Neuron (in vitro differentiated cells): Measurements from ENCODE around the gene ELL.

ENCODE experiments used
- H2AFZ ChIP-seq: one replicate; pipeline ENCODE4 v1.6.1; 2013; ENCODE audit warnings: low read depth, mild to moderate bottlenecking, inconsistent platforms, low read length, moderate library complexity
- H3K27me3 ChIP-seq: one replicate; pipeline ENCODE4 v1.6.1; 2013; ENCODE audit warnings: low read length; ENCODE audit not compliant: insufficient read depth
- H3K36me3 ChIP-seq: one replicate; pipeline ENCODE4 v1.6.1; 2013; ENCODE audit warnings: low read length; ENCODE audit not compliant: insufficient read depth
- H3K4me1 ChIP-seq: one replicate; pipeline ENCODE4 v1.6.1; 2013; ENCODE audit warnings: low read length; ENCODE audit not compliant: insufficient read depth
- H3K4me3 ChIP-seq: 2 replicates; pipeline ENCODE4 v1.5.1; 2013; ENCODE audit warnings: mild to moderate bottlenecking, low read length, moderate library complexity
- H3K9me3 ChIP-seq: one replicate; pipeline ENCODE4 v1.6.1; 2013; ENCODE audit warnings: low read length

The ELL gene

GRCh38 chr19:18521692-18522123, at the start of gene ELL:
TSS of gene ELL (minus strand) at chr19:18522070. CDS start at chr19:18522055, 15 bp downstream.
- H3K9me3 ChIP-seq = no peaks in the 10 kb centered on the region
- H3K4me1 ChIP-seq = peaks cover 13% of the 10 kb centered on the region
- H2AFZ ChIP-seq = peak within 1 kb of the TSS; percentile 71
- H3K36me3 ChIP-seq = no peaks in the 10 kb centered on the region
- H3K27me3 ChIP-seq = no peaks in the 10 kb centered on the region
- H3K4me3 ChIP-seq = peak within 1 kb of the TSS; percentile 95

- Histone ChIP-seq H3K27me3 (no peaks in the 10 kb centered on the region), H3K4me3 (no peak overlapping the region), H2AFZ (no peak overlapping the region), H3K9me3 (no peaks in the 10 kb centered on the region), H3K4me1 (peaks cover 9% of the 10 kb centered on the region), H3K36me3 (peaks cover 45% of the 10 kb centered on the region)
Measured at GRCh38 chr19:18568367-18568766, 46.5 kb upstream of the ELL start.

DNA sequence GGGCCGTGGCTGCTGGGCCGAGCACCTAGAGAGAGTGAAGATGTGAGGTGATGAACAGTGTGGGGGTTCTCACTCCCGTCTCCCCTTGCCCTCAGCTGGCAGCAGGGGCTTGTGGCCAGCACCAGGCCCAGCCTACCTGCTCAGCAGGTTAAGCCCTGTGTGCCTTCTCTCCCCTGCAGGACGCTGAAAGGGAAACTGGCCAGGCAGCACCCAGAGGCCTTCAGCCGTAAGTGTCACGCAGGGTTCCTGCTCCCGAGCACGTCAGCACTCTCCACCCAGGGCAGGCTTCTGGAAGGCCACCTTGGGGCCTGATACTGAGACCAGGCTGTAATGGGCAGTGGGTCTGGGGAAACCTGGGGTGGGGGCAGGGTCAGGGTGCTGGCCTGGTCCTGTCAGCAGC, 45.1 kb upstream of the ELL start:
- H3K4me1 ChIP-seq = no peaks in the 10 kb centered on the region
- no peak overlapping the region for H2AFZ ChIP-seq
- H3K36me3 ChIP-seq = peaks cover 51% of the 10 kb centered on the region
- no peak overlapping the region for H3K4me3 ChIP-seq
- no peaks in the 10 kb centered on the region for H3K27me3 ChIP-seq
- H3K9me3 ChIP-seq = no peaks in the 10 kb centered on the region

GRCh38 chr19:18562086-18562485, 40.2 kb upstream of the ELL start:
- no peaks in the 10 kb centered on the region for H3K27me3 ChIP-seq
- peaks cover 35% of the 10 kb centered on the region for H3K36me3 ChIP-seq
- no peak overlapping the region for H2AFZ ChIP-seq
- peaks cover 9% of the 10 kb centered on the region for H3K4me1 ChIP-seq
- H3K4me3 ChIP-seq = no peak overlapping the region
- H3K9me3 ChIP-seq = no peaks in the 10 kb centered on the region

DNA sequence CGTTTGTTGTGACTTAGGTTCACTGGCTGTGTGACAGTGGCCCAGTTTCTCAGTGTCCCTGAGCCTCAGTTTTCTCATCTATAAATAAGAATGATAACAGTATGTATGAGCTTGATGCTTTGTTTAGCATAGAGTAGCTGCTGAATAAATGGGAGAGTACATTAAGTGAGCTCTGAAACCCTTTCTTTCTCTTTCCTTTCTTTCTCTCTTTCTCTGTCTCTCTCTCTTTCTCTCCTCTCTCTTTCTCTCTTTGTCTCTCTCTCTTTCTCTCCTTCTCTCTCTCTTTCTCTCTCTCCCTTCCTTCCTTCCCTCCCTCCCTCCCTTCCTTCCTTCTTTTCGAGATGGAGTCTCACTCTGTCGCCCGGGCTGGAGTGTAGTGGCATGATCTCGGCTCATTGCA, 37.8 kb upstream of the ELL start:
- H3K36me3 ChIP-seq = peaks cover 23% of the 10 kb centered on the region
- no peaks in the 10 kb centered on the region for H3K27me3 ChIP-seq
- peaks cover 9% of the 10 kb centered on the region for H3K4me1 ChIP-seq

DNA sequence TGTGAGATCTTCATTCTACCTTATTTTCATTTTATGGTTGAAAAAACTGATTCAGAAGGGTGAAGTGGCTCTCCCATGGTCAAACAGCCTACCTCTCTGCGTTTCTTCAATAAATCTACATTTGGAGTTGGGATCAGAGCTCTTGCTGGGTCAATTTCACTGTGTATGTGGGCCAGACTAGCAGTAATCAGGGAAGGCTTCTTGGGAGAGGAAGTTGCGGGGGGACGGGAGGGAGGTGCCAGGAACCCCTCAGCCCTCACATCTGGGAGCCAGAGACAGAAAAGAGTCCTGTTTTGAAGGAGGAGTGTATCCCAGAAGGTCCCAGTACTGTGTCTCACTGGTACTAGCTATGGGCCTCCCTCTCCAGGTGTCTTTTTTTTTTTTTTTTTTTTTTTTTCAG, 36.7 kb upstream of the ELL start:
- Histone ChIP-seq H3K4me3 (peak overlapping the region; percentile 70), H3K27me3 (no peaks in the 10 kb centered on the region), H3K36me3 (peaks cover 15% of the 10 kb centered on the region), H3K4me1 (peaks cover 9% of the 10 kb centered on the region), H2AFZ (no peak overlapping the region), H3K9me3 (no peaks in the 10 kb centered on the region)

More for the DNA sequence above, 37.8 kb upstream of the ELL start:
- Histone ChIP-seq H3K4me3 (no peak overlapping the region), H2AFZ (no peak overlapping the region), H3K9me3 (no peaks in the 10 kb centered on the region)

GRCh38 chr19:18558202-18558555, 36.3 kb upstream of the ELL start:
- Histone ChIP-seq H3K9me3 (no peaks in the 10 kb centered on the region), H3K36me3 (peaks cover 11% of the 10 kb centered on the region), H2AFZ (no peak overlapping the region), H3K27me3 (no peaks in the 10 kb centered on the region), H3K4me1 (peaks cover 9% of the 10 kb centered on the region), H3K4me3 (peak overlapping the region; percentile 70)

GRCh38 chr19:18557411-18558201, 35.7 kb upstream of the ELL start, which contains the start of gene KXD1:
TSS of gene KXD1 (plus strand) at chr19:18557870. CDS start at chr19:18562057, 4,187 bp downstream.
- peaks cover 9% of the 10 kb centered on the region for H3K4me1 ChIP-seq
- no peak within 1 kb of the TSS for H2AFZ ChIP-seq
- no peaks in the 10 kb centered on the region for H3K27me3 ChIP-seq
- peaks cover 7% of the 10 kb centered on the region for H3K36me3 ChIP-seq
- peak within 1 kb of the TSS; percentile 70 for H3K4me3 ChIP-seq
- H3K9me3 ChIP-seq = no peaks in the 10 kb centered on the region

- Histone ChIP-seq H2AFZ (no peak overlapping the region), H3K9me3 (no peaks in the 10 kb centered on the region), H3K4me1 (no peaks in the 10 kb centered on the region), H3K36me3 (no peaks in the 10 kb centered on the region), H3K27me3 (no peaks in the 10 kb centered on the region), H3K4me3 (no peak overlapping the region)
Measured at GRCh38 chr19:18551631-18552030, 29.8 kb upstream of the ELL start.

DNA sequence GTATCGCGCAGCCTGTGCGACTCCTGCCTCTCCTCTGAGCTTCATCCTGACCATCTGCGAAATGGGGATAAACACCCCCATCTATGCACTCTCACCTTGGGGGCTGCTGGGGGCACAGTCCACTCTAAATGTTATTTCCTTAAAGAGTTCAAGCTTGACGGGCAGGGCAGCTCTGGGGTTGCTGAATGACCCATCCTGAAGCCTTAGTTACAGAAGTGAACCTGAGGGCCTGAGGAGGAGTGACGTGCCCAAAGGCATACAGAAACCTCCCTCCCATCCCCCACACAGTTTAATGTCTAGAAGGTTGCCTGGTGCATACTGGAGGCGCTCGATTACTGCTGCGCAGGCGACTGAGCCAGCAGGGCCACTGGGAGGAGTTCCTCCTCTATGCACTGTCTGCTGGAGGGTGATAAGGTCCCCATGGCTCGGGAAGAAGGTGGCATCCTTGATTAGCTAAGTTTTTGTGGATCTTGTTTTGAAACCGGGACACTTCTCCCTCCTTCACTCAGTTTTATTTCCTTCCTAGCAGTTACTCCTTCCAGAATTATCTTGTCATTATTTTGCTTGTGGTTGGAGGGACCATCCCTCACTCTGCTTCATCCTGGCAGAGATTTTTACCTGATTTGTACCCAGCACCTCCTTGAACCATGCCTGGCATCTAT, 22.1 kb upstream of the ELL start:
- H3K4me3 ChIP-seq = peak overlapping the region; percentile 28

GRCh38 chr19:18542941-18543813, 21.3 kb upstream of the ELL start, which contains the start of gene FKBP8:
TSS of gene FKBP8 (minus strand) at chr19:18543573. CDS start at chr19:18541970, 1,603 bp downstream.
- peak within 1 kb of the TSS; percentile 65 for H3K4me3 ChIP-seq
- H3K27me3 ChIP-seq = no peaks in the 10 kb centered on the region
- peaks cover 24% of the 10 kb centered on the region for H3K36me3 ChIP-seq
- peaks cover 10% of the 10 kb centered on the region for H3K4me1 ChIP-seq
- H3K9me3 ChIP-seq = no peaks in the 10 kb centered on the region
- no peak within 1 kb of the TSS for H2AFZ ChIP-seq

More for the DNA sequence above, 22.1 kb upstream of the ELL start:
- Histone ChIP-seq H3K9me3 (no peaks in the 10 kb centered on the region), H2AFZ (no peak overlapping the region), H3K36me3 (peaks cover 20% of the 10 kb centered on the region), H3K27me3 (no peaks in the 10 kb centered on the region), H3K4me1 (peaks cover 10% of the 10 kb centered on the region)

DNA sequence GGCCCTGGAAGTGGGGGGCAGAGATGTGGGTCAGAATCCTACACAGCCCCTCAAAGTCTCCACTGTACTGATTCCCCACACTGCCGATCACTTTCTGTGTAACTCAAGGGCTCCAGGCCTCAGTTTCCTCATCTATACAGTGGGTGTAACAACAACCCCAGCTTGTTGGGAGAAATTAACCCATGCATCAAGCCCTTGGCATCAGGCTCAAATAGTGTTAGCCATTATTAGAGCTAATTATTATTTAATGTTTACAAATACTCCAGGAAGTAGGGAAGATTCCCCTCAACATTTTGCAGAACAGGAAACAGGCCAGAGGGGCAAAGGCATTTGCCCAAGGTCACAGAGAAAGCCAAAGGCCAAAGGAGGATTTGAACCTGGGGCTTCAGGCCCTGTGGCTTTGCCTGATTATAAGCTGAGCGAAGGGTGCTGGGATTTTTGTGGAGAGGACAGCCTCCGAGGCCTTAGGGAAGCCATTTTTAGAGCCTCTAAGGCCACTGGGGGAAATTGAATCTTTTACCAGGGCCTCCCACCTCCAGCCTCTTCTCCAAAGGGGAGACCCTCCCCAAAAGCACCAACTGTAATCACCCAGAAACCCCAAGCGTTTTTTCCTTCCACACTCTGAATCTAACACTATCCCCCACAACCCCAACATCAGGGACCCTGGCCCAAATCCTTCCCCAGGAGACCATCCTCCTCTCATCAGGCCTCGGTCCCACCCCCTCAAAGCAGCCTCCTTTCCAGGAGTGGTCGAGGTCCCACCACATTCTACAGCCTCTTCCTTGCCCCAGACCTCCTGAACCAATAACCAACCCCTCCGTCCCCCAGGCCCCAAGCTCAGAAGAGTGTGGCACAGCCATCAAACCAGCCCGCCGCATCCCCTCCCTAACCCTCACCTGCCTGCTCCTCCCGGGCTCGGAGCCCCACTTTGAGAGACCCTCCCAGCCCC, 20.4 kb upstream of the ELL start:
- Histone ChIP-seq H3K9me3 (no peaks in the 10 kb centered on the region), H3K36me3 (peaks cover 33% of the 10 kb centered on the region), H2AFZ (no peak overlapping the region), H3K4me1 (peaks cover 10% of the 10 kb centered on the region), H3K27me3 (no peaks in the 10 kb centered on the region), H3K4me3 (peak overlapping the region; percentile 65)
